HEK293 (cell line): ENCODE measurements around the gene SPIN2A.
A peak's percentile ranks its signal among the peaks of the same experiment; 100 is the strongest.
"Not testable (repeated sequence)": the region's sequence is repeated elsewhere in the genome, so short reads cannot be mapped to it uniquely, and the experiment has no call there.

Experiments
- CTCF ChIA-PET: fragments of 350-600 bp; formaldehyde crosslinking; extraction: SDS; loops from one replicate; lab custom pipeline; 2021; ENCODE audit warnings: antibody characterized with exemption; lab: Yijun Ruan, JAX
- POLR2A ChIA-PET: fragments of 300-600 bp; formaldehyde crosslinking; extraction: SDS; loops from one replicate; lab custom pipeline; 2020; ENCODE audit warnings: antibody characterized with exemption, inconsistent platforms; lab: Yijun Ruan, JAX
- H3K27ac ChIP-seq: fragments of 200-500 bp; sonication (Bioruptor generic); 2 replicates; pipeline ENCODE4 v1.5.1; 2014; ENCODE audit warnings: low read depth, low read length, control low read depth, inconsistent platforms; ENCODE audit errors: extremely low read depth
- H3K36me3 ChIP-seq, 2 experiments: fragments of 200-500 bp in 1 of 2; sonication (Bioruptor generic) in 1 of 2; 1 replicate in 1 of 2; 2 replicates in 1 of 2; pipeline ENCODE4 v1.5.1; 2014 to 2017; ENCODE audit warnings: inconsistent platforms in 2 of 2, low read length in 2 of 2; ENCODE audit not compliant: control insufficient read depth in 2 of 2, insufficient read depth in 1 of 2
- H3K4me1 ChIP-seq: fragments of 200-500 bp; sonication (Bioruptor generic); 2 replicates; pipeline ENCODE4 v1.5.1; 2014; ENCODE audit warnings: mild to moderate bottlenecking, low read length, inconsistent platforms; ENCODE audit not compliant: control insufficient read depth, insufficient read depth
- H3K4me3 ChIP-seq: 2 replicates; pipeline ENCODE4 v1.5.1; 2011; ENCODE audit warnings: low read depth, mild to moderate bottlenecking, control low read depth, low read length, moderate library complexity
- H3K9me3 ChIP-seq: fragments of 200-500 bp; sonication (Bioruptor generic); 2 replicates; pipeline ENCODE4 v1.5.1; 2014; ENCODE audit warnings: low read depth, low read length, inconsistent platforms; ENCODE audit not compliant: control insufficient read depth, insufficient read depth
- GLIS2 ChIP-seq: fragments of 450-650 bp; formaldehyde crosslinking; IDR thresholded peaks from 2 replicates; pipeline ENCODE4 v1.5.1; 2016; ENCODE audit warnings: missing biosample characterization, missing genetic modification characterization
- HOXD13 ChIP-seq: sonication (generic); formaldehyde crosslinking; IDR thresholded peaks from 2 replicates; pipeline ENCODE4 v1.8.0; 2022; ENCODE audit warnings: missing genetic modification reagents, borderline replicate concordance
- KLF1 ChIP-seq: fragments of 450-650 bp; formaldehyde crosslinking; IDR thresholded peaks from 2 replicates; pipeline ENCODE4 v1.5.1; 2016; ENCODE audit warnings: missing biosample characterization, missing genetic modification characterization
- ZNF138 ChIP-seq: fragments of 450-650 bp; formaldehyde crosslinking; IDR thresholded peaks from 2 replicates; pipeline ENCODE4 v1.5.1; 2016; ENCODE audit warnings: missing biosample characterization, missing genetic modification characterization, borderline replicate concordance
- ZNF555 ChIP-seq: fragments of 450-650 bp; formaldehyde crosslinking; conservative IDR thresholded peaks from 2 replicates; pipeline ENCODE4 v1.5.1; 2017; ENCODE audit warnings: missing biosample characterization, mild to moderate bottlenecking, missing genetic modification characterization, inconsistent platforms
- ZNF571 ChIP-seq: fragments of 450-650 bp; formaldehyde crosslinking; IDR thresholded peaks from 2 replicates; pipeline ENCODE4 v1.5.0; 2017; ENCODE audit warnings: missing biosample characterization, missing genetic modification characterization
- TF ChIP-seq, protein P1 (sequence below): sonication (generic); formaldehyde crosslinking; IDR thresholded peaks from 2 replicates; pipeline ENCODE4 v1.8.1; 2022; ENCODE audit warnings: mild to moderate bottlenecking, moderate library complexity, missing genetic modification reagents
- TF ChIP-seq, protein P2 (sequence below): fragments of 450-650 bp; formaldehyde crosslinking; IDR thresholded peaks from 2 replicates; pipeline ENCODE4 v1.5.1; 2016; ENCODE audit warnings: missing biosample characterization, missing genetic modification characterization

SPIN2A gene

DNA sequence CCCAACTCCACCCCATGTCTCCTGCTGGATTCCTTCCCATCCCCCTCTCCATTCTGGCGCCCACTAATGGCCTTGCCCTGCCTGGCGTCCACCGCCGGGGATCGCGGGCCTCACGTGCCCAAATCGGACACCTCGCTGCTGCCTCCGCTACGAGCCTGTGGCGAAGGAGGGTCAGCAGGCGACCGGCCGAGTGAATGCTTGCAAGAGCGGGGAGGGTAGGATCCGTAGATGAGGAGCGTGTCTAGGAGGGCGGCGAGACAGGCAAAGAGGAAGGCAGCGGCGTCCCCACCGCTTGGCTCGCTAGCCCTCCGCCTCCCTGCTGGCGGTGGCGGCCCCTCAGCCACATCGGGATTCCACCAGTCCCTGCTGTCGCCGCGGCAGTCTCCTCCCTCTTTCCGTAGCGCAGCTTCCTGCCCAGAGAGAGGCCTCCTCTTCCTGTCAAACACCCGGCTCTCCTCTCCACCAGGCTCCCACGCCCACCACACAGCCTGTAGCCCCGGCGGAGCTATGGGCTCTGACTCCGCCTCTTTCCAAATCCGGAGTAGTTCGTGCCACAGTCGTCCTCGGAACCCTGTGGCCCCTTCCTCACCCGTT, 15.9 kb downstream of the SPIN2A start, which contains the start of gene SPIN2B (continued):
- TF ChIP-seq ZNF138 (tag by site-specific recombination): no peak

DNA sequence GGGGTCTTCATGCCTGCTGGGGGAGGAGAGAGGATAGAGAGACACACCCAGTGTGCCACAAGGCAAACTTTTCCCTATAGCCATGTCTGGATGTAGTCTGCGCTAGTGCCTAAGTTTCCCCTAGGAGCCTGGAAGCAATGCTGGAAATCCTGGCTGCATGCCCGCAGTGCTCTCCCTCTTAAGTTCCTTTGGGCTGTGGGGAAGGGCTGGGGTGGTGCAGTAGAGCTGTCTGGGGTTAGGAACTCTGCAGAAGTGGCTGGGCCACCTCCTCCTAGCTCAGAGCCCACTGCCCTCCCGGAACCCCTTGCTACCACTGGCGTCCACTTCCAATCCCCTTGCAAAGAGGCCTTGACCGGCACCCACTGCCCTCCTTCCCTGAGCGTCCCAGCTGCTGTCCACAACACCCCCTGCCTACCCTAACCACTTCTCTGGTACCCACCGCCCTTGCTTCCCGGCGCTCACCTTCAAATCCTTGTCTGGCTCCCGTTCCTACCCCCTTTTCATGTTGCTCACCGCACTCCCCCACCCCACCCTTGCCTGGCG, 16.5 kb downstream of the SPIN2A start:
- POLR2A ChIA-PET, H3K36me3 ChIP-seq, H3K27ac ChIP-seq, CTCF ChIA-PET, H3K4me1 ChIP-seq, H3K9me3 ChIP-seq: not testable (repeated sequence)
- peak overlapping the region; percentile 55 for H3K4me3 ChIP-seq

DNA sequence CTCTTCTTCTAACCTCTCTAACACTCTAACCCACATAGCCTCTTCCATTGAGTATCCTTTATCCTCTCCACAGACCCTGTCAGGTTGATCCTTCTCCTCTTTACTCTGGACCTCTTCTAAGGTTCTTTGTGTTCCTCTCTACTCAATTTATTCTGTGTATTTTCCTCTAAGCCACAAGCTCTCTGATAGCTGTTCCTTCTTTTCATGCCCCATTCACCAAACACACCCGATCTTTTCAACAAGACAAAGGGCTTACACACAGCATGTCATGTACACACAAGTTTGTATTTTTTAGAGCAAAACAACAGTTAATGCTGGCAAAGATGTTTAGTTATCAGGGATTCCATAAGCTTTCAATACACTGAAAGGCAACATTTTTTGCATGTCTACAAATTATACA, 17.8 kb downstream of the SPIN2A start:
- CTCF ChIA-PET: no interaction called here
- POLR2A ChIA-PET: no interaction called here
- Histone ChIP-seq H3K36me3 (peaks cover 0 to 6% of the 10 kb centered on the region in 2 experiments; a peak in 1 of 3 replicates), H3K9me3 (no peaks in the 10 kb centered on the region), H3K4me1 (no peaks in the 10 kb centered on the region), H3K27ac (no peak overlapping the region), H3K4me3 (no peak overlapping the region)
- no peak for TF ChIP-seq GLIS2 (tag by site-specific recombination)

DNA sequence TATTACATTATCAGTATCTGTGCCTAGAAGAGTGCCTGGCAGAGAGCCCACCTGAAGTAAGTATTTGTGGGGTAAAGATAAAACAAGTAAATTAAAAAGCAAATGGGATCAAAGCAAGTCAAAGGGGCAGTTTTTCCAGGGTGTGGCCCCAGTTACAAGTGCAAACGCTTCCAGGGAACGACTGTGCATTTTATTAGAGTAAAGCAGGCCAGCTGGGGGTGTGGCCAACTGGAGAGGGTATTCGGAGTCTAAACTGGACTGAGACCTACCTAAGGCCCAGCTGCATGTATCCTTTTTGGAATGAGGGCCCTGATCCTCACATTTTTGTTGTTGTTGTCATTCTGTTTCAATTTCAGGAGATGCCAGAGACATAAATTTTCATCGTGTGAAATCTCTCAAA, 19.6 kb downstream of the SPIN2A start:
- H3K36me3 ChIP-seq, H3K4me1 ChIP-seq, H3K27ac ChIP-seq, H3K4me3 ChIP-seq, H3K9me3 ChIP-seq, POLR2A ChIA-PET, CTCF ChIA-PET: not testable (repeated sequence)

DNA sequence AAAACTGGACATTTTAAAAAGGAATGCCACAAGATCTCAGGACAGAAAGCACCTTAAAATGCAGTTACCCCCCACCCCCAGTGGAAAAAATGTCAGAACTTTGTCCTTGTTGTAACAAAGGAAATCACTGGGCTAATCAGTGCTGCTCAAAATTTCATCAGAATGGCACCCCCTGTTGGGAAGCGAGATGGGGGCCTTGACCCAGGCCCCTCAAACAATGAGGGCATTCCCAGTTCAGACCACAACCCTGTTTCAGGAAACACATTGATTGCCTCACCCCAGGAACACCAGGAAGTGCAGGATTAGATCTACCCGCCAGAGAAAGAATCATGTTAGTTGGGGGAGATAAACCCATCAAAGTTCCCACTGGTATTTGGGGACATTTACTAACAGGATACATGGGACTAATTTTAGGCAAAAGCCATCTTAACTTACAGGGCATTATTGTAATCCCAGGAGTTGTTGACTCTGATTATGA, 32.2 kb downstream of the SPIN2A start:
- Histone ChIP-seq H3K9me3 (no peaks in the 10 kb centered on the region), H3K4me3 (no peak overlapping the region), H3K36me3 (no peaks in the 10 kb centered on the region), H3K4me1 (no peaks in the 10 kb centered on the region), H3K27ac (no peak overlapping the region)
- ChIA-PET CTCF (no interaction called here), POLR2A (no interaction called here)
- TF ChIP-seq ZNF555 (tag by site-specific recombination): no peak
- TF ChIP-seq ZNF571 (tag by site-specific recombination): no peak
- no peak for TF ChIP-seq ZNF138 (tag by site-specific recombination)
- no peak for TF ChIP-seq HOXD13 (CRISPR knock-in tag)
- TF ChIP-seq, protein P1, sequence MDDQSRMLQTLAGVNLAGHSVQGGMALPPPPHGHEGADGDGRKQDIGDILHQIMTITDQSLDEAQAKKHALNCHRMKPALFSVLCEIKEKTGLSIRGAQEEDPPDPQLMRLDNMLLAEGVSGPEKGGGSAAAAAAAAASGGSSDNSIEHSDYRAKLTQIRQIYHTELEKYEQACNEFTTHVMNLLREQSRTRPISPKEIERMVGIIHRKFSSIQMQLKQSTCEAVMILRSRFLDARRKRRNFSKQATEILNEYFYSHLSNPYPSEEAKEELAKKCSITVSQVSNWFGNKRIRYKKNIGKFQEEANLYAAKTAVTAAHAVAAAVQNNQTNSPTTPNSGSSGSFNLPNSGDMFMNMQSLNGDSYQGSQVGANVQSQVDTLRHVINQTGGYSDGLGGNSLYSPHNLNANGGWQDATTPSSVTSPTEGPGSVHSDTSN (CRISPR knock-in tag): no peak
- TF ChIP-seq KLF1 (tag by site-specific recombination): no peak
- TF ChIP-seq, protein P2, sequence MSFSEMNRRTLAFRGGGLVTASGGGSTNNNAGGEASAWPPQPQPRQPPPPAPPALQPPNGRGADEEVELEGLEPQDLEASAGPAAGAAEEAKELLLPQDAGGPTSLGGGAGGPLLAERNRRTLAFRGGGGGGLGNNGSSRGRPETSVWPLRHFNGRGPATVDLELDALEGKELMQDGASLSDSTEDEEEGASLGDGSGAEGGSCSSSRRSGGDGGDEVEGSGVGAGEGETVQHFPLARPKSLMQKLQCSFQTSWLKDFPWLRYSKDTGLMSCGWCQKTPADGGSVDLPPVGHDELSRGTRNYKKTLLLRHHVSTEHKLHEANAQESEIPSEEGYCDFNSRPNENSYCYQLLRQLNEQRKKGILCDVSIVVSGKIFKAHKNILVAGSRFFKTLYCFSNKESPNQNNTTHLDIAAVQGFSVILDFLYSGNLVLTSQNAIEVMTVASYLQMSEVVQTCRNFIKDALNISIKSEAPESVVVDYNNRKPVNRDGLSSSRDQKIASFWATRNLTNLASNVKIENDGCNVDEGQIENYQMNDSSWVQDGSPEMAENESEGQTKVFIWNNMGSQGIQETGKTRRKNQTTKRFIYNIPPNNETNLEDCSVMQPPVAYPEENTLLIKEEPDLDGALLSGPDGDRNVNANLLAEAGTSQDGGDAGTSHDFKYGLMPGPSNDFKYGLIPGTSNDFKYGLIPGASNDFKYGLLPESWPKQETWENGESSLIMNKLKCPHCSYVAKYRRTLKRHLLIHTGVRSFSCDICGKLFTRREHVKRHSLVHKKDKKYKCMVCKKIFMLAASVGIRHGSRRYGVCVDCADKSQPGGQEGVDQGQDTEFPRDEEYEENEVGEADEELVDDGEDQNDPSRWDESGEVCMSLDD: no peak
